GM19351 (cell line): ENCODE data around the gene SMTNL2.
"Not testable (repeated sequence)": the region's sequence is repeated elsewhere in the genome, so short reads cannot be mapped to it uniquely, and the experiment has no call there.

ENCODE experiments used
- ATAC-seq: cut with Tn5 transposase; IDR thresholded peaks from one replicate; pipeline ENCODE4 v1.9.1; 2021; ENCODE audit warnings: mild to moderate bottlenecking, moderate library complexity; ENCODE audit not compliant: unreplicated experiment

The SMTNL2 gene

DNA sequence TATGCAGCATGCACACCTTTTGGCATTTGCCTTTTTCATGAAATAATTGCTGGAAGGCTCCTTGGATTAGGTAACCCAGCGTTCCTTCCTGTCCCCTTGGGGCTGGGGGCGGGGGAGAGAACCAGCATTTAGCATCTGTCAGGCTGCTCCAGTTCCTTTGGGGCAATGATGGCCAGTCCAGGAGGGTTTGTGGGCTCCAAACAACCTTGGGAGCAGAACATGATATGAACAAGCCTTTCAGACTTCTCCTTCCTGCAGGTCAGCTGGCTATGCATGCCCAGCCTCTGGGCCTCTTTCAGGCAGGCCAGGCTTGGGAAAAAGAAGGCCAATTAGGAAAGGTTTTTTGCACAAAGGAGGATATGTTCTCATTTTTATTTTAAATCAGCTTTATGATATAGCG, 1.1 kb upstream of the SMTNL2 start:
- ATAC-seq, result no peak

DNA sequence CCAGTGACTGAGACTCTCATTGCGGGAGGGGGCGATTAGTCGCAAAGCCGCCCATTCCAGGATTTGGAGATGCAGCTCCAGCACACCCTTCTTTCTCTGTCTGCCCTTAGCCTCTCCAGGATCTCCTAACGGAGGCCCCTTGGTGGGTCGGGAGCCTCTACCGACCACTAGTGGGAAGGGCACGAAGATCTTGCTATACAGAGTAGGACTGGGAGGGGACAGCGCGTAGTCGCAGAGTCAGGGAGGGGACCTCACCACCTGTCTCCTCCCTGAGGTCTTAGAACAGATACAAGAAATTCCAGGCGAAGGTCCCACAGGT, 588 bp upstream of the SMTNL2 start:
- ATAC-seq, result no peak

DNA sequence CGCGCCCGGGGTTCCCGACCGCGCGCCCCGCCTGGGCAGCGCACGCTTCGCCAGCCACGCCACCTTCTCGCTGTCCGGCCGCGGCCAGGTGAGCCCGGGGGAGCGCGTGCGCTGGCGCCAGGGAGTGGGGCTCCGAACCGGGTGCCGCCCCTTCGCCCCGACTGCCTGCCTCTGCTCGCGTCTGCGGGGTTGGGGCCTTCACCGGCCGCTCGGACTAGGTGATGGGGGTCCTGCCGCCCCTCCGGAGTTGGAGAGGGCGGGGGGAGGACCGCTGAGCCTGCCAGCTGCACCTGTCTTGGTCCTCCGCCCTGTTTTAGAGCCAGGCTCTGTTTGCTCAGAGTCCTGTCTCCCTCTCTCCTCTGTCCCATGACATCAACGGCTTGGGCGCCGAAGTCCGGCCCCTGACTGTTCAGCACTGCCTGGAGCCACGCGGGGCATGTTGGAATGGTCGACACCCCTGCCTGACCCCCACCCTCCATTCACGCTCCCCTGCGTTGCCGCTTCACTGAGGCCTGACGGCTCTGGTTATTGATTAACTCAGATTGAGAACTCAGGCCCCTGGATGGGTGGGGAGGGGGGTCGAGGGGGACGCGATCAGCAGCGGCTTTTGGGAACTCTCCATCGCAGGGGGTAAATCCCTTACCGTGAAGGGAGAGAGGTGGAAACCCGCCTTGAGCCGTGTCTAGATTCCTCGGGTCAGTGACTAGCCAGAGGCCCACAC, 748 bp downstream of the SMTNL2 start:
- ATAC-seq, result no peak

DNA sequence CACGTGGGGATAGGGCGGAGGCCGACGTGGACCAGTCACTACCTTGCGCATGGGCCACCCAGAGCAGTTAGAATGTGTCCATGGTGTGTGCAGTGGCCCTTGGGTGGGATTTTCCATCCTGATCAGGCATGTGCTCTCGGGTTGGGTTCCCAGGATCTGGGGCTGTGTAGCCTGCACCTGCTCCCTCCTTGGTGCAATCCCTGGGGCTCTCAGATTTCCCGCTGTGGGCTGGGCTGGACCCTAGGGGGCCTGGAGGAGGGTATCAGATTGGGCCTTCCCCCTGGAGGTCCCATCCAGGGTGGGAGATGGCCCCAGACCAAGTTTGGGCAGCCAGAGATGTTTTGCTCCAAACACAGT, 1.3 kb downstream of the SMTNL2 start:
- no peak for ATAC-seq

DNA sequence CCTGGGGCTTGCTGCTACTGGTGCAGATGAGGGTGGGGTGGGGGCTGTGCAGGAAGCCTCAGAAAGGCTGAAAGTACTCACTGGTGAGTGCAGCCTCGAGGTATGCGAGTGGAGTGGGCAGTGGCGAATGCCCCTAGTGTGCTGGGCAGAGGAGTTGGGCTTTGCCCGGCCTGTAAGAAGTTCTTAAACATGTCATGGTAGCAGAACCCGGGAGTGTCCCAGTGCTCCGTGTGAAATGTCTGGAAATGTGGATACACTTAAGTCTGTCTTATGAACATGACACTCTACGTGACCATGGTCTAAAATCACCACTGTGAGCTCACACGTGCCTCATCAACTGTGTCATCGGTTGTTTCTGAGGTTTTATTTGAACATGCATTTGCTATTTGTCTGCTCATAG, 1.7 kb downstream of the SMTNL2 start:
- ATAC-seq, result no peak

DNA sequence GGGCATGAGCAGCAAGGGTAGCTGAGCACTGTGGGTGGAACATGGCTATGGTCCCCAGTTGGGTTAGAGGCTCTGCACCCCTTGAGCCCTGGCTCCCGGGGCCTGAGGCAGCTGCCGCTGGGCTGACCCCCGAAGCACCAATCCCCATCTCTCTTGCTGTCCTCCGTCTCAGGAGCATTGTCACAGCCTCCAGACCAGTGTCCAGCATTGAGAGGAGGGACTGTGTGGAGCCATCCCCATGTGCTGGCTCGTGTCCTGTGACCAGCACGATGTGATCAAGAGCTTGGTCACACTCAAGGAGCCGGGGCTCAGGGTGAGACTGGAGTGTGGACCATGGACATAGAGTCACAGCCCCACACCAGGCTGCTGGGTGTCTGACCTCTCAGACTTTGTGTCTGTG, 2.9 kb downstream of the SMTNL2 start:
- no peak for ATAC-seq

DNA sequence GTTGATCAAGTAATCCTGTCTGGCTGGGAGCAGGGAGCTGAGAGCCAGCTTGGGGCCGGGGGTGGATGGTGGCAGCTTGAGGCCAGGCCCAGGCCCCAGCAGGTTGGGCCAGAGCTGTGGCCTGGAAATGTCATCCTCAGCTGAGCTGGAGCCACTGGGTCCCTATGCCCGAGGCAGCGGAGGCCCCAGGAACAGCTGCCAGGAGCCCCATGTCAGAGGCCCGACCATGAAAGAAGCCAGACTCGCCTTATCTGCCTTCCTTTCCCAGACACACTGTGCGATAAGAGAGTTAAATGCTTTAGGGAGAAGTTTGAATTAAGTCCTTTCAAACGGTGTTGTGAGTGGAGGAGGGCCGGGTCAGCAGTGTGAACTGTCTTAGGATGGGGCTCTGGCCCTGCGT, 3.5 kb downstream of the SMTNL2 start:
- ATAC-seq, result no peak

DNA sequence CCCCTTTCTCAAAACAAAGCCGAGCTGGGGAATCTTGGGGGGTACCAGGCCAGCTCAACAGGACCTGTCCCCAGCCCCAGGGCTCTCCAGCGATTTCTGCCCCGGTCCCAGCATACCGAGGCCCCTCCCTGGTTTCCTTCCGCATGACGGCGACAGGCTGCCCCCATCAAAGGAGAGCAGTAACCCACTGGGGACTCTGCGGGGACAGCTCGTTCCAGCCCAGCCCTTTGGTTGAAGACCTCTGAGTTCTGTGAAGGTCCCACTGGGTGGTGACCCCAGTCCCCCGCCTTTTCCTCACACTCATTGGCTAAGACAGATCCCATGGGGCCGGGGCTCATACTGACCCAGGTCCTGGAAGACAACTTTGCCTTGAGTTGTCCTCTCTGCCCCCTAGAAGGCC, 4.1 kb downstream of the SMTNL2 start:
- no peak for ATAC-seq

DNA sequence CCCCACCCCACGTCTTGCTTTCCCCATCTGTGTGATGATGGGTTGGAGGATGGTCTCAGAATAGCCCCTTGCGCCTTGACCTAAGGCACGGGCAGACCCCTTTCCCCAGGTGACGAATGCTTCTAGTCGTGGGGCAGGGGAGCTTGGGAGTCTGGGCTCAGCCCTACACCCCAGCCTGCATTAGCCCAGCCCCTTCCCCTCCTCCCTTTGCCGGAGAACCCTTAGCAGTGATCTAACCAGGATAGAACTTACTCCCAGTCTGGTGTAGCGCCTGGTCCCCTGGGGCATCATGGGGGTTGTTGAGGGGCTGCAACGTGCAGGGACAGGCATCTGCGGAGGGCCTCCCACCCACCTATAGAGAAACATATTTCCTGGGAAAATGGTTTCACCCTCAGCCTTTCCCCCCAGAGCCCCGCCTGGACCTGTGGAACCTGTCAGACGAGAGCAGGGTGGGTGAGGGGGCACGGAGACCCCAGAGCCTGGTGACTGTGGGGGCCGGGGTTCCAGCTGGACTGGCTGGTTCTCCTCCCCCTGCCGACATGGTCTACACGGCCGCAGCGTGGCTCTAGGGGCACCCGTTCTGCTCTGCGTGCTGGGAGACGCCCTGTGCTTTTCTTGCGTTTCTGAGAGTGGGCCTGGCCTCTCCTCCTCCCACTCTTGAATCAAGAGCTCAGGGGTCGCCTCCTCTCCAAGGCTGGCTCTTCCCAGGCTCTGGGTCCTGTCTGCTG, 4.7 kb downstream of the SMTNL2 start:
- ATAC-seq, result no peak

DNA sequence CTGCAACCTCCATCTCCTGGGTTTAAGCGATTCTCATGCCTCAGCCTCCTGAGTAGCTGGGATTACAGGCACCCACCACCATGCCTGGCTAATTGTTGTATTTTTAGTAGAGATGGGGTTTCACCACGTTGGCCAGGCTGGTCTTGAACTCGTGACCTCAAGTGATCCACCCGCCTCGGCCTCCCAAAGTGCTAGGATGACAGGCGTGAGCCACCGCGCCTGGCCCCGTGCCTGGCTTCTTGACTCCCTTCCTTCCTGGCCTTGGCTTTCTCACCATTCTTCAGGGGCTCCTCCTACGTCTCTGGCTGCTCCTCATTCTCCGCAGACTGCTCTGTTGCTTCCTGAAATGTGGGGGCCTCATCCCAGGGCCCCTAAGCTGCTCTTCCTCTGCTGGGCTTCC, 5.7 kb downstream of the SMTNL2 start:
- not testable (repeated sequence) for ATAC-seq

DNA sequence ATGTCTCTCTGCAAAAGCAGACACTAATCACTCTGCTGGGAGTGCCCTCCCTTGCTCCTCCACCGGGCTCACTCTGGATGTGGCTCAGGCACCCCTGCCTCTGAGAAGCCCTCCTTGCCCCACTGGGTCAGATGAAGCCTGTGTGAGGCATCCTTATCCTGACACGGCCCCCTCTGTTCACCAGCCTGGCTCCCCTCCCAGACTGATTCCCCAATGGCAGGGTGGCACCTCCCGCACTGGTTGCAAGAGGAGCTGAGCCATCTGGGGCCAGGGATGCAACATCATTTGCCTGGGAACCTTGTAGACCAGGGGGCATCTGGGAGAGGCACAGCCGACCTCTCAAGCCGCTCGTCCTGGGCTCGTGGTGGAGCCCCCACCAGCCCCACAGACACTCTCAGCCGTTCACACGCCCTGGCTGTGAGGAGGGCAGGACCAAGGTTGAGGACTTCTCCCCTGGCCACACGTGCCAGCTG, 6.7 kb downstream of the SMTNL2 start:
- no peak for ATAC-seq

DNA sequence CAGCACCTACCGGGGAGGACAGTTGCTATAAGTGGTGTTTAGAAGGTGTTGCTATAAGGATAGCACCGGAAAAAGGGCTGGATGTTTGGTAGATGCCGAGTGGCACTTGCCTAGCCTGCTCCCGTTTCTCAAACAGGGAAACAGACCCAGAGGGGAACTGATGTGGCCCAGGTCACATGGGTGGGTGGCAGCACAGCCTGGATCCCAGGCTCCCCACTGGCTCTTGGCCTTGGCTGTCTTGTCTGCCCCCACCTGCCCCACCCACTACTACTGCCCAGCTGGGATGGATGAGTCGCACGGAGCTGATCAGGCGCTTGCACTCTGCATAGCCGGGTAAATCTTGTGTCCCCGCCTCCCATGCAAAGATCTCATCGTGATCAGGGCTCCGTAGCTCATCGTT, 7.2 kb downstream of the SMTNL2 start:
- no peak for ATAC-seq

DNA sequence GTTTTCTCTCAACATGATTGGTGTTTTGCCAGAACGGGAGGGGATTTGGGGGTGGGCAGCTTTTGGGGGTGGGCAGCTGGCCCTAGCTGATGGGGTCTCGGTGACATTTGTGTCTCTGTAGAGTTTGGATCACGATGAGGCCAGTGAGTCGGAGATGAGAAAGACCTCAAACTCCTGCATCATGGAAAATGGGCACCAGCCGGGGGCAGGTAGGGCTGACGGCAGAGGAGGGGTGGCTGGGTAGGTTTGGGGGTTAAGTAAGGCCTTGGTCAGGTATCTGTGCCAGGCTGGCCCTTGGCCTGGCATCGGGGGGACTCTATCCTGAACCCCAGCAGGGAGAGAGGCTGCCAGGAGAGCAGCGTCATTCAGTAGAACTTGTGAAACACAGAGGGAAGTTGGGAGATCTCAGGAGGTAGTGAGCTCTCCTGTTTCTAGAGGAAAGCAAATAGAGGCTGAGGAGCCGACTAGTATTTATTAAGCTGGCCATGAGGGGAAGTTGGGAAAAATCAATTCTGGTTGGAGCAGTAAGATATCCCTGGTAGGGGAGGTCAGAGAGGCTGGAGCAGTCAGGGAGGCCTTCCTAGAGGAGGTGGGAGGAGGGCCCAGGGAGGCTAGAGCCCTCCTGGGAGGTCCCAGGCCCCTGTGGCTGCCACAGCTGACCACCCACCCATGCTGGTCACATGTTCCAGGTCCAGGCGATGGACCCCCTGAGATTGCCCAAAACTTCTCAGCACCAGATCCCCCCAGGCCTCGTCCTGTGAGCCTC, 8.1 kb downstream of the SMTNL2 start:
- ATAC-seq, result no peak

DNA sequence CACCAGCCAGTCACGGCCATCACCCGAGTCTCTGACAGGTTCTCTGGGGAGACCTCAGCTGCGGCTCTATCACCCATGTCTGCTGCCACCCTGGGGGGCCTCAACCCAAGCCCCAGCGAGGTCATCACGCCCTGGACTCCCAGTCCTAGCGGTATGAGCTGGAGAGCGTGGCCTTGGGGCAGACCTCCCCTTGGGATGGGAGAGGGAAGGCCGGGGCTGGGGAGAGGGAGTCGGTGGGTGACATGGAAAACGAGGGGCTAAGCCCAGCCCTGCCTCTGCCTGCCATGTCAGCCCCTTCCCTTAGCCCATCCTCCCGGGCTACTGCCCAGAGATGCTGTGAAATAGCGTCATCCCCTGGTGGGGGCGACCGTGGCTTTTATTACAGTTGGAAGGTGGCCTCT, 8.7 kb downstream of the SMTNL2 start:
- ATAC-seq, result no peak

DNA sequence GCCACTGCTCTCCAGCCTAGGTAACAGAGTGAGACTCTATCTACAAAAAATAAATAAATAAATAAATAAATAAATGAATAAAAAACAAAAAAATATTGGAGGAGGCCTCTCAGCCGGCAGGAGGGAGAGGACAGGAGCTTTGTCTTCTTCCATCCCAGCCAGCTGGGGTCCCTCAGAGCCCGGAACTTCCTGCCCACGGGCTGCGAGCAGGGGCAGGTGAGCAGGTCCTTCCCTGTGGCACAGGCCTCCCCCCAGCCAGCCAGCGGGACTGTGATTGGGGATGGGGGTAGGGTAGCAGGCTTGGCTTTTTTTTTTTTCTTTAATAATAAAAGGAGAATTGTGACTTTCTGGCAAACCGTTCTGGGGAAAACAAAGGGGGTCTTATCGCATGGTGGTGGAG, 10.1 kb downstream of the SMTNL2 start:
- no peak for ATAC-seq

DNA sequence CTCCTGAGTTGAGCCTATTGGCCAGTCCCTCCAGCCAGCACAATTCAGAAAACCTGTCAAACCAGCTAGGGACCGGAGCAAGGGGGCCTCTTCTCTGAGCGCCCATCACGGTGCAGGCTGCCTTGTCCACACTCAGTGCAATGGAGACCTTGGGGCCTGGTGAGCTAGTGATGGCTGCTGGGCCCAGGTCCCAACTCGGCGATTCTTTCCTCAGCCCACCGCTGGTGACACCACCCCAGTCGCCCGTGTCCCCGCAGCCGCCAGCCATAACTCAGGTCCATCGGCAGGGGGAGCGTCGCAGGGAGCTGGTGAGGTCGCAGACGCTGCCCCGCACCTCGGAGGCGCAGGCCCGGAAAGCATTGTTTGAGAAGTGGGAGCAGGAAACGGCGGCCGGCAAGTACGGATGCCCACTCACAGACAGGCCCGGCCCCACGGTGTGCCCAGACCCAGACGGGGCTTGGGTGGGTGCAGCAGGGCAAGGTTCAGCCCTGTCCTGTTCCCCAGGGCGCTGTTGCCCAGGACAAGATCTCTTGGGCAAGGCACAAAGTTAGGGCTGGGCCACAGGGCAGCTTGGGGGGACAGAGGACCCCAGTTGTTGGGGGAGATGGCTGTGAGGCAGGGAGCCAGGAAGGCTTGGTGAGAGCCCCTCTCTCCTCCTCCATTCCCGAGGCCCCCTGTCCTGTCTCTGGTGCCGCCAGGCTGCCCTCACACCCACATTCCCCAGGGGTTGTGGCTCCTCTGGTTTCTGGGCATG, 10.8 kb downstream of the SMTNL2 start:
- ATAC-seq, result no peak

DNA sequence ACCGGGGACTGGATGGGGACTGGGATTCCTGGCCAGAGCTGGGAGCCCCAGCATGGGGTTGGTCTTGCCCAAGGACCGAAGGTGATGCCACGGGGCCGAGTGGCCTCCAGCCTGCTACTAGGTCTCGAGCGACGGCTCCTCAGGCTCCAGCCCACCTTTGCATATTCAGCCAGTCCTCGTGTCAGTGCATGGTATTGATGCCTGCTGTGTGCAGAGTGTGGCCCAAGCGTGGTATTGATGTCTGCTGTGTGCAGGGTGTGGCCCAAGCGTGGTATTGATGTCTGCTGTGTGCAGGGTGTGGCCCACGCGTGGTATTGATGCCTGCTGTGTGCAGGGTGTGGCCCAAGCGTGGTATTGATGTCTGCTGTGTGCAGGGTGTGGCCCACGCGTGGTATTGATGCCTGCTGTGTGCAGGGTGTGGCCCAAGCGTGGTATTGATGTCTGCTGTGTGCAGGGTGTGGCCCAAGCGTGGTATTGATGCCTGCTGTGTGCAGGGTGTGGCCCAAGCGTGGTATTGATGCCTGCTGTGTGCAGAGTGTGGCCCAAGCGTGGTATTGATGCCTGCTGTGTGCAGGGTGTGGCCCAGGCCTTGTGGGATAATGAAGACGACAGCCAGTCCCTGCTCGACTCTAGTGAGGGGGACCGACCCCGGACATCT, 11.5 kb downstream of the SMTNL2 start:
- ATAC-seq, result not testable (repeated sequence)

DNA sequence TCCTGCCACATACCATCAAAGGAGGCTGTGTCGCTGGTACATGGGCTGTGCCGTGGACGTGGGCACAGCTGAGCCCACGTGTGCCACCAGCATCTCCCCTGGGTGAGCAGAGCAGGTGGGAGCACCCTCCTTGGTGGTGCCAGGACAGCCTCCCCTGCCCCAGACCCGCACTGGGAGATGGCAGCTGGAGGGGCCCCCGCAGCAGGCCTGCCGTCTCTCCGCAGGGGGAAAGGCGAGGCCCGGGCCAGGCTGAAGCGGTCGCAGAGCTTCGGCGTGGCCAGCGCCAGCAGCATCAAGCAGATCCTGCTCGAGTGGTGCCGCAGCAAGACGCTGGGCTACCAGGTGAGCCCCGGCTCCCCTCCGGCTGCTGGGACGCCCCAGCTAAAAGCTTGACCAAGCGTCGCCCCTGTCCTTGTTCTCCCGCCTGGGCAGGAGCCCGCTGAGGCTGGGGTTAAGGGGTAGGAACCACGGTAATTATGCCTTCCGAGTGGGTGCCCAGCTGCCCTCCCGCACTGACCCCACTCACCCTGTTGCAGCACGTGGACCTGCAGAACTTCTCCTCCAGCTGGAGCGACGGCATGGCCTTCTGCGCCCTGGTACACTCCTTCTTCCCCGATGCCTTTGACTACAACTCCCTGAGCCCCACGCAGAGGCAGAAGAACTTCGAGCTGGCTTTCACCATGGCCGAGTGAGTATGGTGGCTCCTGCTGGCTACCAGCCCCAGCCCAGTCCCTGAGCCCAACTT, 12.5 kb downstream of the SMTNL2 start:
- no peak for ATAC-seq

DNA sequence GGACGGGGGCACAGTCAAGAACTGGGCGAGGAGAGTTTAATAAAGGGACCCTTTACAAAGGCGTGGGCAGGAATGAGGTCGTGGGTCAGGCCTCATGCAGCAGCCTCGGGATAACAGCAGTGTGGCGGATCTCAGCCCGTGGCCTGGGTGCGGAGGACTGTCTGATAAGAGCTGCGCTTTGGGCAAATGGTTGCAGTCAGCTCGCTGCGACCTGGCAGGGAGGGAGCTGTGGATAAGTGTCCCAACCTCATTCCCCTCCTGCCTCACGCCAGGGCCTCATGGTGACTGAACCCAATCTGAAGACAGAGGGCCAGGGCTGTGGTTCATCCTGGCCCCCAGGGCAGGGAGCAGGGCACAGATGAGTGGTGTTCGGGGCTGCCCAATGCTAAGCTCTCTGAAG, 13.6 kb downstream of the SMTNL2 start:
- ATAC-seq, result no peak
